Subcutaneous abdominal adipose tissue (tissue), 5 donors: ENCODE data around the gene ERBB4.

Experiments used
- H3K27ac ChIP-seq: one replicate; pipeline ENCODE4 v1.7.0; 2013; ENCODE audit warnings: low read depth, mild to moderate bottlenecking, inconsistent platforms, low read length, moderate library complexity
- H3K27me3 ChIP-seq, 5 donors: one replicate each; pipeline ENCODE4 v1.7.0; 2013; ENCODE audit warnings: low read length in 5 of 5, inconsistent platforms in 1 of 5; ENCODE audit not compliant: control insufficient read depth in 5 of 5, insufficient read depth in 4 of 5
- H3K36me3 ChIP-seq, 5 donors: one replicate each; pipeline ENCODE4 v1.7.0; 2013; ENCODE audit warnings: low read length in 5 of 5; ENCODE audit not compliant: control insufficient read depth in 5 of 5, insufficient read depth in 5 of 5
- H3K4me1 ChIP-seq, 5 donors: one replicate each; pipeline ENCODE4 v1.7.0; 2013; ENCODE audit warnings: low read length in 5 of 5, mild to moderate bottlenecking in 3 of 5, moderate library complexity in 1 of 5; ENCODE audit not compliant: control insufficient read depth in 5 of 5, insufficient read depth in 5 of 5
- H3K4me3 ChIP-seq, 5 donors: one replicate each; pipeline ENCODE4 v1.7.0; 2013; ENCODE audit warnings: low read length in 5 of 5, low read depth in 1 of 5
- H3K9ac ChIP-seq, 5 donors: one replicate each; pipeline ENCODE4 v1.7.0; 2013; ENCODE audit warnings: low read length in 5 of 5, mild to moderate bottlenecking in 4 of 5, moderate library complexity in 3 of 5
- H3K9me3 ChIP-seq, 5 donors: one replicate each; pipeline ENCODE4 v1.7.0; 2013; ENCODE audit warnings: low read length in 5 of 5; ENCODE audit not compliant: control insufficient read depth in 5 of 5
- donor health status: healthy.
- donor health status: healthy.
- donor health status: healthy.
- donor health status: healthy.
- donor health status: healthy.

ERBB4 gene

GRCh38 chr2:211996857-211997256 lies 541.7 kb downstream of the ERBB4 start:
- Histone ChIP-seq H3K4me3 (no peak overlapping the region), H3K9ac (no peak overlapping the region), H3K9me3 (no peaks in the 10 kb centered on the region), H3K36me3 (no peaks in the 10 kb centered on the region), H3K27ac (no peak overlapping the region), H3K27me3 (no peaks in the 10 kb centered on the region), H3K4me1 (no peaks in the 10 kb centered on the region)

GRCh38 chr2:211994806-211995205 lies 543.8 kb downstream of the ERBB4 start:
- no peaks in the 10 kb centered on the region for H3K27me3 ChIP-seq
- no peaks in the 10 kb centered on the region for H3K36me3 ChIP-seq
- H3K27ac ChIP-seq, result no peak overlapping the region

GRCh38 chr2:211990335-211990734 lies 548.3 kb downstream of the ERBB4 start:
- no peaks in the 10 kb centered on the region for H3K36me3 ChIP-seq
- H3K27me3 ChIP-seq, result no peaks in the 10 kb centered on the region
- H3K9ac ChIP-seq, result no peak overlapping the region
- H3K4me3 ChIP-seq, result no peak overlapping the region
- H3K27ac ChIP-seq, result no peak overlapping the region
- no peaks in the 10 kb centered on the region for H3K9me3 ChIP-seq
- no peaks in the 10 kb centered on the region for H3K4me1 ChIP-seq

More at GRCh38 chr2:211994806-211995205, 543.8 kb downstream of the ERBB4 start:
- H3K4me1 ChIP-seq, result no peaks in the 10 kb centered on the region
- H3K9ac ChIP-seq, result no peak overlapping the region
- no peaks in the 10 kb centered on the region for H3K9me3 ChIP-seq
- no peak overlapping the region for H3K4me3 ChIP-seq

- Histone ChIP-seq H3K9me3 (no peaks in the 10 kb centered on the region), H3K4me3 (no peak overlapping the region), H3K27ac (no peak overlapping the region), H3K9ac (no peak overlapping the region), H3K36me3 (no peaks in the 10 kb centered on the region), H3K4me1 (no peaks in the 10 kb centered on the region), H3K27me3 (no peaks in the 10 kb centered on the region)
Observed at GRCh38 chr2:211986313-211986712, 552.3 kb downstream of the ERBB4 start.

GRCh38 chr2:211985393-211985792 lies 553.2 kb downstream of the ERBB4 start:
- H3K27ac ChIP-seq, result no peak overlapping the region

GRCh38 chr2:211982162-211982561 lies 556.4 kb downstream of the ERBB4 start:
- no peaks in the 10 kb centered on the region for H3K36me3 ChIP-seq
- H3K27ac ChIP-seq, result no peak overlapping the region
- no peaks in the 10 kb centered on the region for H3K4me1 ChIP-seq
- no peaks in the 10 kb centered on the region for H3K9me3 ChIP-seq
- no peak overlapping the region for H3K9ac ChIP-seq
- no peaks in the 10 kb centered on the region for H3K27me3 ChIP-seq
- H3K4me3 ChIP-seq, result no peak overlapping the region

More at GRCh38 chr2:211985393-211985792, 553.2 kb downstream of the ERBB4 start:
- Histone ChIP-seq H3K9ac (no peak overlapping the region), H3K36me3 (no peaks in the 10 kb centered on the region), H3K4me1 (no peaks in the 10 kb centered on the region), H3K27me3 (no peaks in the 10 kb centered on the region), H3K9me3 (no peaks in the 10 kb centered on the region), H3K4me3 (no peak overlapping the region)

- no peak overlapping the region for H3K27ac ChIP-seq
- H3K4me1 ChIP-seq, result no peaks in the 10 kb centered on the region
- H3K9ac ChIP-seq, result no peak overlapping the region
- no peak overlapping the region for H3K4me3 ChIP-seq
- no peaks in the 10 kb centered on the region for H3K27me3 ChIP-seq
- no peaks in the 10 kb centered on the region for H3K36me3 ChIP-seq
- H3K9me3 ChIP-seq, result no peaks in the 10 kb centered on the region
Observed at GRCh38 chr2:211981451-211981850, 557.2 kb downstream of the ERBB4 start.

GRCh38 chr2:211976076-211976475 lies 562.5 kb downstream of the ERBB4 start:
- Histone ChIP-seq H3K4me1 (no peaks in the 10 kb centered on the region), H3K27me3 (no peaks in the 10 kb centered on the region), H3K4me3 (no peak overlapping the region), H3K27ac (no peak overlapping the region), H3K9me3 (no peaks in the 10 kb centered on the region), H3K36me3 (no peaks in the 10 kb centered on the region), H3K9ac (no peak overlapping the region)

- Histone ChIP-seq H3K27me3 (no peaks in the 10 kb centered on the region), H3K9ac (no peak overlapping the region), H3K4me1 (no peaks in the 10 kb centered on the region), H3K36me3 (no peaks in the 10 kb centered on the region), H3K27ac (no peak overlapping the region), H3K4me3 (no peak overlapping the region), H3K9me3 (peaks cover 0 to 5% (median 0%) of the 10 kb centered on the region in 5 donors)
Observed at GRCh38 chr2:211967234-211967633, 571.4 kb downstream of the ERBB4 start.

- H3K27ac ChIP-seq, result no peak overlapping the region
- H3K9ac ChIP-seq, result no peak overlapping the region
- no peak overlapping the region for H3K4me3 ChIP-seq
- no peaks in the 10 kb centered on the region for H3K9me3 ChIP-seq
- H3K4me1 ChIP-seq, result no peaks in the 10 kb centered on the region
- no peaks in the 10 kb centered on the region for H3K27me3 ChIP-seq
- H3K36me3 ChIP-seq, result no peaks in the 10 kb centered on the region
Observed at GRCh38 chr2:211963969-211964368, 574.6 kb downstream of the ERBB4 start.

- Histone ChIP-seq H3K36me3 (no peaks in the 10 kb centered on the region), H3K9ac (no peak overlapping the region), H3K27me3 (no peaks in the 10 kb centered on the region), H3K9me3 (no peaks in the 10 kb centered on the region), H3K4me3 (no peak overlapping the region), H3K4me1 (no peaks in the 10 kb centered on the region), H3K27ac (no peak overlapping the region)
Observed at GRCh38 chr2:211957799-211958198, 580.8 kb downstream of the ERBB4 start.
